RWPE1 (cell line): Measurements from ENCODE around the gene PHRF1.

Experiments
- CTCF ChIA-PET: fragments of 350-600 bp; sonication (Branson Sonifier 250); formaldehyde crosslinking; extraction: SDS; loops from one replicate; lab custom pipeline; 2021; lab: Yijun Ruan, JAX
- POLR2A ChIA-PET: fragments of 400-600 bp; formaldehyde crosslinking; extraction: SDS; loops from one replicate; lab custom pipeline; 2020; ENCODE audit warnings: antibody characterized with exemption; ENCODE audit not compliant: low non-redundant PET; lab: Yijun Ruan, JAX
- DNase-seq: peaks from one replicate; pipeline ENCODE4 v3.0.0; 2012; ENCODE audit warnings: low spot score
- H3K27ac ChIP-seq: fragments of 450-650 bp; 2 replicates; pipeline ENCODE4 v1.5.1; 2017
- TF ChIP-seq, protein P1 (sequence below): fragments of 450-650 bp; conservative IDR thresholded peaks from 2 replicates; pipeline ENCODE4 v1.5.1; 2017; ENCODE audit warnings: low read depth, mild to moderate bottlenecking

PHRF1 gene

DNA sequence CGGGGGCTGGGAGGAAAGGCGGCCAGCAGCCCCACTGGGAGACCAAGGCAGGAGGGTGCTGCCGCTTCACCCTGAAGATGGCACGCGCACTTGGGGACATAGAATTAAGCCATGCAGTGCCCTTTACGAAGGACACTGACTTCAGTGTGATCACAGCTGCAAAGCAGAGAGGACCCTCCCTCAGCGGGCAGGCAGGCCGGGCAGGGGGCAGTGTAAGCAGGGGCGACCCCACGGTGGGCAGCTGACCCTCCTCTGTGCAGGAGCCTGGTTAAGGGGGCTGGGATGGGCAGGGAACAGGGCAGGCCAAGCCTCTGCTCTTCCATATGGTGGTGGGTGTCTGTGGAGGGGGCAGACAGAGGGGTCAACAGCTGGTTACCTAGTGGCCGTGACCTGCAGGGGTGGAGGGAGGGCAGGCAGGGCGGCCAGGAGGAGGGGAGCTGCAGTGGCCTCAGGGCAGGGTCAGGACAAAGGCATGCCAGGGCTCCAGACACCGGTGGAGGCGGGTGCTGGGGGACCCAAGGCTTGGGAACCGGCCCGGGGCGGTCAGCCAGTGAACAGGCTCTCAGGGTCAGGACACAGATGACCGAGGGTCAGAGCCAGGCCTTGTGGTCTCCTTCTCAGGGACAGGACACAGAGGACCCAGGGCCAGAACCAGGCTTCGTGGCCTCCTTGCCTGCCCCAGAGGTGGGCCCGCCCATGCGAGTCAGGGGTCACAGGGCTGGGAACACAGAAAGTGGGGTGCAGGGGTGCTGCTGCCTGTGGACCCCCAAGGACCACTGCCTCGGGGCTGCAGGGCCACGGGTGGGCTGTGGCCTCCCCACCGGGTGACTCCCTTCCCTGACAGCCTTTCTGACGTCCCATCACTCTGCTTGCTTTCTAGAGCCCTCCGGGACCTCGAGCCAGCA, 22.9 kb upstream of the PHRF1 start:
- CTCF ChIA-PET, result interaction anchor here (0.5 kb wide), 1 partner anchor 34 kb away, joined by 3 read pairs; no protein-coding TSS in a partner anchor
- TF ChIP-seq, protein P1, sequence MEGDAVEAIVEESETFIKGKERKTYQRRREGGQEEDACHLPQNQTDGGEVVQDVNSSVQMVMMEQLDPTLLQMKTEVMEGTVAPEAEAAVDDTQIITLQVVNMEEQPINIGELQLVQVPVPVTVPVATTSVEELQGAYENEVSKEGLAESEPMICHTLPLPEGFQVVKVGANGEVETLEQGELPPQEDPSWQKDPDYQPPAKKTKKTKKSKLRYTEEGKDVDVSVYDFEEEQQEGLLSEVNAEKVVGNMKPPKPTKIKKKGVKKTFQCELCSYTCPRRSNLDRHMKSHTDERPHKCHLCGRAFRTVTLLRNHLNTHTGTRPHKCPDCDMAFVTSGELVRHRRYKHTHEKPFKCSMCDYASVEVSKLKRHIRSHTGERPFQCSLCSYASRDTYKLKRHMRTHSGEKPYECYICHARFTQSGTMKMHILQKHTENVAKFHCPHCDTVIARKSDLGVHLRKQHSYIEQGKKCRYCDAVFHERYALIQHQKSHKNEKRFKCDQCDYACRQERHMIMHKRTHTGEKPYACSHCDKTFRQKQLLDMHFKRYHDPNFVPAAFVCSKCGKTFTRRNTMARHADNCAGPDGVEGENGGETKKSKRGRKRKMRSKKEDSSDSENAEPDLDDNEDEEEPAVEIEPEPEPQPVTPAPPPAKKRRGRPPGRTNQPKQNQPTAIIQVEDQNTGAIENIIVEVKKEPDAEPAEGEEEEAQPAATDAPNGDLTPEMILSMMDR, result no peak
- POLR2A ChIA-PET, result no interaction called here
- no peak for DNase-seq
- H3K27ac ChIP-seq, result no peak overlapping the region

DNA sequence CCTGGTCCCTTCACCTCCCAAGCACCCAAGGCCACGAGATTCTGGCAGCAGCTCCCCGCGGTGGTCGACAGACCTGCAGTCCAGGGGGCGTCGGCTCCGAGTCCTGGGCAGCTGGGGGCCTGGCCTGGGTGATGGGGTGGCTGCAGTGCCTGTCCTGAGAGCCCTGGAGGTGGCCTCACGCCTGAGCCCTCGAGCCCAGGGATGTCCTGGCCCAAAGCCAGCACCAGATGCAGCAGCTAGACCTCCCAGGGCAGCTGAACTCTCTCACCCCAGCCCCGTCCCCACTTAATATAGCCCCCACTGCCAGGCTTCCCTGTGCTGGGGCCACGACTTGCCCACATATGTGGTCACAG, 22.3 kb upstream of the PHRF1 start:
- ChIA-PET POLR2A (no interaction called here), CTCF (interaction anchor here (0.6 to 1.8 kb wide), 6 partner anchors 10 to 230 kb away, joined by 3 to 12 read pairs (median 3); no protein-coding TSS in a partner anchor)
- no peak overlapping the region for H3K27ac ChIP-seq
- DNase-seq, result no peak
- TF ChIP-seq, protein P1, result no peak

DNA sequence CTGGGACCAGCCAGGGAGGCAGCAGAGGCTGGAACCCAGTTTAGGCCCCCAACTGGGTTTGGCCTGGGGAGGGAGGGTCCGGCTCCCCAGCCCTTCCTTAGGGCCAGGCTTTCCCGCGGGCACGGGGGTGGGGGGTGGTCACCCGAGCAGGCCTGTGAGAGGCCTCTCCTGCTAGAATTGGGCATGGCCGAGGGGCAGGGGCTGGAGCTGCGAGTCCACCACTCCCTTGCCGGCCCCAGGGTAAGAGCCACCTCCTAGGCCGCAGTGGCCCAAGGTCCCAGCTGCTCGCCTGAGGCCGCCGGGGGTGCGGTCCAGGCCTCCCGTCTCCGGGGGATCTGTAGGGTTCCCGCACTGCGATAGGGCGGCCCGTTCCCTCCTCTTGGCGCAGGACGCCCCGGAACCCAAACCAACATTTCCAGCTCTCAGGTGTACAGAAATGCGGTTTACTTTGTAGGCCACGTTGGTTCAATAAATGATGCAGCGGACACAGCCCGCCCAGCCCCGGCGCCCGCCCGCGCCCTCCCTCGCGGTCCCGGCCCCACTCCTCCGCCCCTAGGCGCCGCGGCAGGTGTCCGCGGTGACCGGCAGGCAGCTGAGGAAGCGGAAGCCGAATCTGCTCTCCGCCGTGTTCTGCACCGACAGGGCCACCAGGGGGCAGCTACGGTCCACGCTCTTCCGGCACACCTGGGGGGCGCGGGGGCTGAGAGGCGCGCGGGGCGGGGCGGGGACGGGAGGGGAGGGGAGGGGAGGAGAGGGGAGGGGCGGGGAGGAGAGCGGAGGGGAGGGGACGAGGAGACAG, 21.6 kb upstream of the PHRF1 start:
- TF ChIP-seq, protein P1, result peak; percentile 73
- DNase-seq, result no peak
- POLR2A ChIA-PET, result interaction anchor here (0.6 kb wide), 1 partner anchor 10 kb away, joined by 3 read pairs; no protein-coding TSS in a partner anchor
- CTCF ChIA-PET, result interaction anchor here (0.6 to 1.8 kb wide), 9 partner anchors 10 to 229 kb away, joined by 3 to 12 read pairs (median 3); no protein-coding TSS in a partner anchor
- peak overlapping the region; percentile 20; the same call in 1 of the 2 replicates for H3K27ac ChIP-seq

DNA sequence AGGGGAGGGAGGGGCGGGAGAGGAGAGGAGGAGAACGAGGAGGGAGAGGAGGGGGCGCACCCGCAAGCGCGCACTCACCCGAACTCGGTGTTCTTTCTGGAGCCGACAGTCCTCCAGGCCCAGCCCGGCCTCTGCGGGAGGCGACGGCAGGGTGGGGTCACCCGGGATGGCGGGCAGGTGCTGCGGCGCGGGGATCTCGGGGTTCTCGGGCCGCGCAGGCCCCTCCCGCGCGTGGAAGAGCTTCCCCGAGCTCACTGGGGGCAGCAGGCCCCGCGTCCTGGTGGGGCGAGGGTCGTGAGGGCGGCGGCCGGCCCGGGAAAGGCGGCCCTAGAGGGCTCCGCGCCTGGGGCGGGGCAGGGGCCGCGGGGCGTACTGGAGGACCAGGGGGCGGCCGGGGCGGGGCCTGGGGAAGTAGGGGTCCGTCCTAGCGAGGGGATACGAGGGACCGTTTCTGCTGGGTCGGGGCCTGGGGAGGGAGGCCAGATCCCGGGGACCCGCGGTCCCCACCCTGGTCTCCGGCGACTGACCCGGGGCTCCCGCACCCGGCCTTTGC, 21.0 kb upstream of the PHRF1 start:
- no peak for DNase-seq
- TF ChIP-seq, protein P1, result 0 out of 2 replicates have a peak, but pooled peaks have one; percentile 10
- ChIA-PET POLR2A (interaction anchor here (0.6 kb wide), 1 partner anchor 9 kb away, joined by 3 read pairs; no protein-coding TSS in a partner anchor), CTCF (interaction anchor here (0.6 to 1.8 kb wide), 5 partner anchors 9 to 229 kb away, joined by 3 to 12 read pairs (median 5); no protein-coding TSS in a partner anchor)
- no peak overlapping the region for H3K27ac ChIP-seq

DNA sequence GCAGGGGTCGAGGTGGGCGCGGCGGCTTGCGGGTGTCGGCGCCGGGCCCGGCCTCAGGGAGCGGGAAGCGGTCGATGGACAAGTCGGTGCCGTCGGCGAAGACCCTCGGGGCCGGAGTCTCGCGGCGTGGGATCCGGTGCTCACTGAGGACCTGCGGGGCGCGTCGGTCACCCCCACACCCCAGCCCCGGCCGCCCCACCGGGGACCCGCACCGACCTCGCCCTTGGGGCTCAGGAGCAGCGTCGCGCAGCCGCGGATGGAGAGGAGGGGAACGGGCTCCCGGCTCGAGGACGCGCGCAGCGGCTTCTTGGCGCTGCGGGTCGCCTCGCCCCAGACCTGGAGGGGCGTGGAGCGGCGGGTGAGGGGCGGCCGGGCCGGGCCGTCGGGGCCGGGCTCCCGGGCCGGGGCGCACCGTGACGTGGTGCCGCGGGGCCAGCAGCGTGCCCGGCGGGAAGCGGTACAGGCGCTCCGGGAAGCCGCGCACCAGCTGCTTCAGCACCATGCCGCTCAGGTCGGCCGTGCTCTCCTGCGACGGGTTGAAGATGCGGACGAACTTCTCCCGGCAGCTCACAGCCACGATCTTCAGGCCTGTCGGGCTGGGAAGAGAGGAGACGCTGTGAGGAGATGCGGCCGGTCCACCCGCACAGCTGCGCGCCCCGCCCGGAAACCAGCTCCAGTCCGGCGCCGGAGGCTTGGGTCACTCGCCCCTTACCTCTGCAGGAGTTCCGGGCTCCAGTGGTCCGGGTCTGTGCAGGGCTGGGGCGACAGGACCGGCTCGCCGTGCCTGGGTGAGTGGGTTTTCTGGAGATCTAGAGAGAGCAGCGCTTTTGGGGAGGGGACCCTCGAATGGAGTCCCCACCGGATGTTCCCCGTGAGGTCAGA, 20.2 kb upstream of the PHRF1 start:
- TF ChIP-seq, protein P1, result no peak
- ChIA-PET POLR2A (no interaction called here), CTCF (interaction anchor here (0.5 to 1.8 kb wide), 7 partner anchors 8 to 244 kb away, joined by 3 to 12 read pairs (median 3); partner anchors contain the start of gene PHRF1)
- H3K27ac ChIP-seq, result no peak overlapping the region
- DNase-seq, result no peak
